Kidney tubule cell (primary cell): Measurements from ENCODE around the gene RASGRF2.

ENCODE experiments used
- DNase-seq: peaks from one replicate; pipeline ENCODE4 v3.0.0-alpha.2; 2018; ENCODE audit warnings: low spot score

Gene RASGRF2

GRCh38 chr5:81204205-81204604 lies 244.0 kb downstream of the RASGRF2 start:
- DNase-seq = no peak

GRCh38 chr5:81205058-81205457 lies 244.9 kb downstream of the RASGRF2 start:
- no peak for DNase-seq

GRCh38 chr5:81207009-81207408 lies 246.8 kb downstream of the RASGRF2 start:
- DNase-seq = peak; percentile 8

GRCh38 chr5:81208904-81209303 lies 248.7 kb downstream of the RASGRF2 start:
- DNase-seq = peak; percentile 72

GRCh38 chr5:81209386-81209785 lies 249.2 kb downstream of the RASGRF2 start:
- DNase-seq = no peak

GRCh38 chr5:81209869-81210493 lies 249.8 kb downstream of the RASGRF2 start:
- no peak for DNase-seq

- peak; percentile 83 for DNase-seq
Measured at GRCh38 chr5:81212211-81212751, 252.1 kb downstream of the RASGRF2 start.

- DNase-seq = peak; percentile 72
Measured at GRCh38 chr5:81213070-81213469, 252.9 kb downstream of the RASGRF2 start.

- no peak for DNase-seq
Measured at GRCh38 chr5:81214848-81215247, 254.7 kb downstream of the RASGRF2 start.

- no peak for DNase-seq
Measured at GRCh38 chr5:81216152-81216551, 256.0 kb downstream of the RASGRF2 start.

- DNase-seq = no peak
Measured at GRCh38 chr5:81219389-81219788, 259.2 kb downstream of the RASGRF2 start.

GRCh38 chr5:81222285-81222684 lies 262.1 kb downstream of the RASGRF2 start:
- no peak for DNase-seq

- no peak for DNase-seq
Measured at GRCh38 chr5:81225463-81225862, 265.3 kb downstream of the RASGRF2 start.

GRCh38 chr5:81226286-81226685 lies 266.1 kb downstream of the RASGRF2 start:
- no peak for DNase-seq

GRCh38 chr5:81226949-81227348 lies 266.8 kb downstream of the RASGRF2 start:
- no peak for DNase-seq

- no peak for DNase-seq
Measured at GRCh38 chr5:81228084-81228483, 267.9 kb downstream of the RASGRF2 start.

- DNase-seq = no peak
Measured at GRCh38 chr5:81230416-81230815, 270.3 kb downstream of the RASGRF2 start.

- no peak for DNase-seq
Measured at GRCh38 chr5:81232464-81233079, 272.4 kb downstream of the RASGRF2 start.

GRCh38 chr5:81233080-81233634 lies 273.0 kb downstream of the RASGRF2 start, which contains the start of gene CKMT2:
CKMT2 (plus strand) TSS chr5:81233322; CDS start chr5:81251133, 17,811 bp downstream.
- DNase-seq = peak; percentile 42

- no peak for DNase-seq
Measured at GRCh38 chr5:81234299-81234698, 274.1 kb downstream of the RASGRF2 start.

GRCh38 chr5:81234801-81235200 lies 274.6 kb downstream of the RASGRF2 start:
- DNase-seq = no peak

GRCh38 chr5:81235287-81236072 lies 275.3 kb downstream of the RASGRF2 start:
- DNase-seq = no peak
